Measurements from ENCODE around the gene NCOA7.

- TF ChIP-seq CTCF (IDR thresholded peaks at IDR 0.05) (no peak), POLR2A (IDR thresholded peaks at IDR 0.05) (no peak)
Observed at GRCh38 chr6:125793863-125794262, 3.1 kb downstream of the NCOA7 start.

Measured in upper lobe of left lung (tissue), 4 donors.